ENCODE measurements around the gene VTI1A.

GRCh38 chr10:112644265-112644645, 197.2 kb downstream of the VTI1A start:
- TF ChIP-seq CTCF (IDR thresholded peaks at IDR 0.05; ENCODE audit: low read length) (no peak), EZH2 (optimal IDR thresholded peaks at IDR 0.05; ENCODE audit: low read depth, low read length) (no peak)
